AG04450 (cell line): ENCODE data around the gene PEX11G. TPM values are rescaled to one million over a fixed set of nuclear protein-coding genes. Genes with fewer than 3 reads are reported as not detected.

Experiments used
- CTCF ChIA-PET: fragments of 300-600, 350-600 bp; formaldehyde crosslinking; extraction: SDS; loops from one replicate; lab custom pipeline; 2022; ENCODE audit warnings: antibody characterized with exemption, inconsistent platforms; lab: Charles Lee
- POLR2A ChIA-PET: fragments of 350-600 bp; formaldehyde crosslinking; extraction: SDS; loops from one replicate; lab custom pipeline; 2021; ENCODE audit warnings: antibody characterized with exemption, inconsistent platforms; lab: Yijun Ruan, JAX
- DNase-seq: peaks from one replicate; pipeline ENCODE4 v3.0.0-alpha.2; 2011; ENCODE audit warnings: low read depth, low spot score
- H3K27ac ChIP-seq: one replicate; pipeline ENCODE4 v1.5.1; 2012; ENCODE audit warnings: low read depth, low read length, control low read depth
- H3K27me3 ChIP-seq: one replicate; pipeline ENCODE4 v1.6.0; 2012; ENCODE audit warnings: low read length; ENCODE audit not compliant: control insufficient read depth, insufficient read depth
- H3K4me3 ChIP-seq: 2 replicates; pipeline ENCODE4 v1.5.1; 2011; ENCODE audit warnings: mild to moderate bottlenecking, low read depth, low read length, control low read depth
- H3K9me3 ChIP-seq: 2 replicates; pipeline ENCODE4 v1.5.1; 2012; ENCODE audit warnings: low read length; ENCODE audit not compliant: control insufficient read depth, insufficient read depth
- polyA plus RNA-seq: library from polyadenylated mRNA; depleted of rRNA; stranded (reverse); fragments of >200 nt; gene quantifications from 2 replicates; pipeline ENCODE4 v1.2.3, GENCODE V29; 2011
- TF ChIP-seq, protein P1 (sequence below): IDR thresholded peaks from 2 replicates; pipeline ENCODE4 v1.5.1; 2011; ENCODE audit warnings: low read depth, low read length, control low read depth, inconsistent platforms

The PEX11G gene
- polyA plus RNA-seq, 1 experiment = 0.60 TPM

DNA sequence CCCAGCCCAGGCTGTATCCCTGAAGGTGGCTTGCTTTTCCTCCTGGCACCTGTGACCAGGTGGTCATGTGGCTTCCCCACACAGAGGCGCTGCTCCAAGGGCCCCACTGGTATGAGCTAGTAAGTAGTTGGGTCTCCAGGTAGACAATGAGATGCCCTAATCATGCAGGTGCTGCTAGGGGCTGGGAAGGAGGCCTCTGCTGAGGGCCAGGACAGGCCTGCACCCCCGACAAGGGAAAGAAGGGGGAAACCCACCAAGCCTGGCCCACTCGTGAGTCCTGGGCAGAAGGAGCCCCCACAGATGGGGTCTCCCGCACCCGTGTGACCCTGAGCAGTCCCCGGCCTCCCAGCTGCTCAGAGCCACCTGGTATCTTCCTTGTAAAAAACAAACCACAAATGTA lies 13.2 kb downstream of the PEX11G start:
- TF ChIP-seq, protein P1, sequence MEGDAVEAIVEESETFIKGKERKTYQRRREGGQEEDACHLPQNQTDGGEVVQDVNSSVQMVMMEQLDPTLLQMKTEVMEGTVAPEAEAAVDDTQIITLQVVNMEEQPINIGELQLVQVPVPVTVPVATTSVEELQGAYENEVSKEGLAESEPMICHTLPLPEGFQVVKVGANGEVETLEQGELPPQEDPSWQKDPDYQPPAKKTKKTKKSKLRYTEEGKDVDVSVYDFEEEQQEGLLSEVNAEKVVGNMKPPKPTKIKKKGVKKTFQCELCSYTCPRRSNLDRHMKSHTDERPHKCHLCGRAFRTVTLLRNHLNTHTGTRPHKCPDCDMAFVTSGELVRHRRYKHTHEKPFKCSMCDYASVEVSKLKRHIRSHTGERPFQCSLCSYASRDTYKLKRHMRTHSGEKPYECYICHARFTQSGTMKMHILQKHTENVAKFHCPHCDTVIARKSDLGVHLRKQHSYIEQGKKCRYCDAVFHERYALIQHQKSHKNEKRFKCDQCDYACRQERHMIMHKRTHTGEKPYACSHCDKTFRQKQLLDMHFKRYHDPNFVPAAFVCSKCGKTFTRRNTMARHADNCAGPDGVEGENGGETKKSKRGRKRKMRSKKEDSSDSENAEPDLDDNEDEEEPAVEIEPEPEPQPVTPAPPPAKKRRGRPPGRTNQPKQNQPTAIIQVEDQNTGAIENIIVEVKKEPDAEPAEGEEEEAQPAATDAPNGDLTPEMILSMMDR = no peak
- no peak for DNase-seq
- no peak overlapping the region for H3K4me3 ChIP-seq
- H3K27me3 ChIP-seq = no peaks in the 10 kb centered on the region
- ChIA-PET CTCF (no interaction called here), POLR2A (interaction anchor here (0.5 kb wide), 1 partner anchor 389 kb away, joined by 4 read pairs; no protein-coding TSS in a partner anchor)
- no peak overlapping the region for H3K27ac ChIP-seq
- H3K9me3 ChIP-seq = no peaks in the 10 kb centered on the region; the same call in 1 of the 2 replicates

DNA sequence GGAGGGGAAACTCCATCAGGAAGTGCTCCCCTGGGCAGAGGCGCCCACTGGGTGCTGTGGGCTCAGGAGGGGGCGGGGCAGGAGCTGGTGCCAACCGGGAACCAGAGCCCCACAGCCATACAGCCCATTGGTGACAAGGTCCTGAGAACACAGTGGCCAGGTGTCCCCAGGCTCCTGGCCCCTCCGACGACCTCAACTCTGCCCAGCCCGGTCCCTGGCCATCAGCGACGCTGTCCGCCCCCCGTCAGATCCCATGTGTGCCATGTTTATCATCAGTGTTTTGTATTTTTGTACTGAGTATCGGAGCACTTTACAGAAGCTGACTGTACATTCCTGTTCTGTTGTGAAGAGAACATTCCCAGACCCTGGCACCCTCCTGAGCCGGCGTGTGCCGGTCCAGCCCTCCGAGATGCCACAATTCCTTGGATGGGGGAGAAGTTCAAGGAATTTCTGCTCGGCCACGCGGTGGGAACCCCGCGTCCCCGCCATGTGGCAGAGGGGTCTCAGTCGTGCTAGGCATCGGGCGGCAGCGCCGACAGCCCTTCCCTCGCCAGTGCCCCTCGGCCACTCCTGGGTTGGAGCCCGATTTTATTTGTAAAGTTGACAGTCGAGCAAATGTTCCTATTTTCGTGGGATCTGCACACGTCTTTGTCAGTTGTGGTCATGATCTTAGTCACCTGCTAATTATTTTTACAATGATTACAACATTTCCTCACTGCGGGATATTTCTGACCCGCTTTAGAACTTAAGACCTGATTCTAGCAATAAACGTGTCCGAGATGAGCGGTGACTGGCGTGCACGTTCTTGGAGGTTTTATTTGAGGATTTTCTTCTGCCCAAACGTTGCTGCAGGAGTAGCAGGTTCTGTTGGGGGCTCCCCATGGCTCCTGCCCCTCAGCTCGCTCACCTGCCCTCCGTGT lies 16.9 kb downstream of the PEX11G start:
- TF ChIP-seq, protein P1 = no peak
- ChIA-PET CTCF (no interaction called here), POLR2A (no interaction called here)
- no peak for DNase-seq
- Histone ChIP-seq H3K27ac (no peak overlapping the region), H3K4me3 (no peak overlapping the region), H3K27me3 (no peaks in the 10 kb centered on the region), H3K9me3 (no peaks in the 10 kb centered on the region; the same call in 1 of the 2 replicates)

DNA sequence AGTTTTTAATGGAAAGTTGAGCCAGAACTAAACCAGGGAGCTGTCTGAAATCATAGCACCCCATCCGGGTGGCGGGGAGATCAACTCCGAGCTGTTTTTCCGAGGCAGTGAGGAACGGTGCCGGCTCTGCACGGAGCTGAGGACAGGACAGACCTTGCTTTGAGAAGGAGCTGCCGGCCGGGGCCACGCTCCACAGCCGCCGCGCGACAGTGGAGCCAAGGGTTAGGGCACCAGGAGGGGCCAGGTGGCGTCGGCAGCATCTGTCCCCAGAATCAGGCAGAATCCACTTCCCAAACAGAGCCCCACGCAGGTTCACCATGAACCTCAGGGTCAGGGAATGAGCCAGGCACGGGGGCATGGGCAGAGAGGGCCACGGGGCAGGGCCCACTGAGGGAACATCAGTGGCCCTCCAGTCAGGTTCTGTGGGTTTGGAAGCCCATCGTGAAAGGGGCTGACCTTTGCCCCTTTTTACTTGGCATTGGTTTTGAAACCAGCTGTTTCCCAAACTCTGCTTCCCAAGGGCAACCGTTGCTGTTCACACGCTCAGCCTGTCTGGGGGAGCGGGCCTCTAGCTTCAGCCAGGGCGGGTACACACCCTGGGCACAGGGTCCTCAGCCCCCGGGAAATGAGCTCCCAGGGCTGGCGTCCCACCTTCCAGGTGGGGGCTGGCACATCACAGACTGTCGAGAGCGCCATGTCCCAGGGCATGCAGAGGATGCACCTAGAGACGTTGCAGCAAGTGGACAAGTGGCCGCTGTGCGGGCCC lies 18.1 kb downstream of the PEX11G start:
- POLR2A ChIA-PET = no interaction called here
- H3K9me3 ChIP-seq = no peaks in the 10 kb centered on the region; the same call in 1 of the 2 replicates
- H3K27me3 ChIP-seq = no peaks in the 10 kb centered on the region
- H3K27ac ChIP-seq = no peak overlapping the region
- TF ChIP-seq, protein P1 = no peak
- no peak for DNase-seq
- CTCF ChIA-PET = interaction anchor here (0.7 kb wide), 1 partner anchor 129 kb away, joined by 3 read pairs; no protein-coding TSS in a partner anchor
- no peak overlapping the region for H3K4me3 ChIP-seq

DNA sequence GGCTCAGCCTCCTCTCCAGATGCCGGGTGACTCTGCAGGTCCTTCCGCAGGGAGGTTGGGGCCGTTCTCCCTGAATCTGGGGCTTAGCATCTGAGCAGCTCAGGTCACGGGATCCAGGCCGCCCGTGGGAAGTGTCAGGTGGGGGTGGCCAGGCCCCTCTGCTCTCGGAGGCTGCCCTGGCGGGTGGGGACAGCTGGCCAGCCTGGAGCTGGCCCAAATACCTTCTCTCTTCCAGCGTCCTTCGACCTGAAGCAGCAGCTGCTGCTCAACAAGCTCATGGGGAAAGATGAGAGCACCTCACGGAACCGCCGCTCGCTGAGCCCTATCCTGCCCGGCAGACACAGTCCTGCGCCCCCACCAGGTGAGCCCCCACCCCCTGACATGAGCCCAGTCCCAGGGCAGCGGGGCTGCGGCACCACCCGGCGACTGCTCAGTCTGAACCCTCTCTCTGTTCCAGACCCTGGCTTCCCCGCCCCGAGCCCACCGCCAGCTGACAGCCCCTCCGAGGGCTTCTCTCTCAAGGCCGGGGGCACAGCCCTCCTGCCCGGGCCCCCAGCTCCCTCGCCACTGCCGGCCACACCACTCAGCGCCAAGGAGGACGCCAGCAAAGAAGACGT lies 19.1 kb downstream of the PEX11G start:
- TF ChIP-seq, protein P1 = no peak
- no peak for DNase-seq
- CTCF ChIA-PET = interaction anchor here (0.7 kb wide), 1 partner anchor 128 kb away, joined by 3 read pairs; no protein-coding TSS in a partner anchor
- Histone ChIP-seq H3K27me3 (no peaks in the 10 kb centered on the region), H3K27ac (no peak overlapping the region), H3K9me3 (no peaks in the 10 kb centered on the region; the same call in 1 of the 2 replicates), H3K4me3 (no peak overlapping the region)
- POLR2A ChIA-PET = no interaction called here
